Caco-2 (cell line): ENCODE results near the gene ZNF503. TPM values are rescaled to one million over a fixed set of nuclear protein-coding genes. Genes with fewer than 3 reads are reported as not detected.

Source experiments
- BruUV-seq: library from RNA; stranded (reverse); fragments of 400-500 nt; replicated peaks from 2 replicates; lab custom pipeline; 2021; lab: Mats Ljungman, UMichigan
- CTCF ChIA-PET: fragments of 300-600 bp; sonication (Branson Sonifier 250); formaldehyde crosslinking; loops from one replicate; lab custom pipeline; 2022; ENCODE audit warnings: antibody characterized with exemption; lab: Charles Lee
- POLR2A ChIA-PET: fragments of 300-600 bp; sonication (Branson Sonifier 250); formaldehyde crosslinking; loops from one replicate; lab custom pipeline; 2022; ENCODE audit warnings: antibody characterized with exemption; lab: Charles Lee
- DNase-seq, 2 experiments: peaks; one replicate each; pipeline versions ENCODE4 v3.0.0 to v3.0.0-alpha.2; 2020 to 2022
- H3K27me3 ChIP-seq: replicated peaks from 2 replicates; pipeline ENCODE4 v1.6.0; 2011; ENCODE audit warnings: low read length; ENCODE audit not compliant: control insufficient read depth, insufficient read depth
- H3K36me3 ChIP-seq: 2 replicates; pipeline ENCODE4 v1.5.1; 2011; ENCODE audit warnings: low read length; ENCODE audit not compliant: control insufficient read depth, insufficient read depth
- H3K4me1 ChIP-seq: fragments of 250-450 bp; sonication (Bioruptor Pico); 2 replicates; pipeline ENCODE4 v1.5.1; 2020; ENCODE audit warnings: mild to moderate bottlenecking
- H3K4me3 ChIP-seq: 2 replicates; pipeline ENCODE4 v1.5.1; 2011; ENCODE audit warnings: low read depth, mild to moderate bottlenecking, control low read depth, low read length
- H3K9me3 ChIP-seq: fragments of 250-450 bp; sonication (Bioruptor Pico); 2 replicates; pipeline ENCODE4 v1.5.1; 2020; ENCODE audit warnings: mild to moderate bottlenecking, moderate library complexity
- H3K27ac Mint-ChIP-seq: one replicate; pipeline ENCODE4 v1.8.0; 2022; ENCODE audit warnings: mixed read lengths; ENCODE audit not compliant: unreplicated experiment
- H3K27me3 Mint-ChIP-seq: one replicate; pipeline ENCODE4 v1.8.0; 2022; ENCODE audit warnings: mixed read lengths; ENCODE audit not compliant: insufficient read depth, unreplicated experiment
- H3K36me3 Mint-ChIP-seq: one replicate; pipeline ENCODE4 v1.8.0; 2022; ENCODE audit warnings: mild to moderate bottlenecking, mixed read lengths; ENCODE audit not compliant: insufficient read depth, unreplicated experiment
- H3K4me1 Mint-ChIP-seq: one replicate; pipeline ENCODE4 v1.8.0; 2022; ENCODE audit warnings: low read depth, mixed read lengths; ENCODE audit not compliant: unreplicated experiment
- H3K4me3 Mint-ChIP-seq: one replicate; pipeline ENCODE4 v1.8.0; 2022; ENCODE audit warnings: mild to moderate bottlenecking, moderate library complexity, mixed read lengths; ENCODE audit not compliant: unreplicated experiment
- H3K9me3 Mint-ChIP-seq: one replicate; pipeline ENCODE4 v1.8.0; 2022; ENCODE audit warnings: mixed read lengths; ENCODE audit not compliant: unreplicated experiment
- CTCF ChIP-seq, 2 experiments: fragments of 200-600 bp in 1 of 2; IDR thresholded peaks; 1 replicate in 1 of 2; 2 replicates in 1 of 2; pipeline versions ENCODE4 v1.5.1 to v1.8.0; 2011 to 2022; ENCODE audit warnings: antibody characterized with exemption in 1 of 2, control low read depth in 1 of 2, inconsistent platforms in 1 of 2, low read depth in 1 of 2, low read length in 1 of 2, mild to moderate bottlenecking in 1 of 2, moderate library complexity in 1 of 2; ENCODE audit not compliant: insufficient read depth in 1 of 2, severe bottlenecking in 1 of 2, unreplicated experiment in 1 of 2
- intact Hi-C: fragments of 100-400 bp; cut with micrococcal nuclease; formaldehyde crosslinking; loops from one replicate; pipeline ENCODE4 v1.10.0; 2022; ENCODE audit not compliant: unreplicated experiment
- total RNA-seq: library from RNA; stranded (reverse); gene quantifications from 2 replicates; pipeline ENCODE4 v1.2.3, GENCODE V29; 2022

The ZNF503 gene
- total RNA-seq, 1 experiment from 2014 or later = 35.5 TPM

GRCh38 chr10:75433216-75433615, 31.7 kb upstream of the ZNF503 start:
- no TSS peak for BruUV-seq
- peak overlapping the region; percentile 84 for H3K27ac Mint-ChIP-seq
- peaks cover 43% of the 10 kb centered on the region for H3K4me1 Mint-ChIP-seq
- CTCF ChIA-PET = no interaction called here
- H3K27me3 Mint-ChIP-seq = no peaks in the 10 kb centered on the region
- peak overlapping the region; percentile 72 for H3K4me3 Mint-ChIP-seq
- intact Hi-C loops = no loop called here
- Histone ChIP-seq H3K27me3 (no peaks in the 10 kb centered on the region), H3K4me1 (peaks cover 45% of the 10 kb centered on the region), H3K36me3 (no peaks in the 10 kb centered on the region), H3K4me3 (no peak overlapping the region), H3K9me3 (no peaks in the 10 kb centered on the region)
- no peaks in the 10 kb centered on the region for H3K9me3 Mint-ChIP-seq
- no peak for TF ChIP-seq CTCF (IDR thresholded peaks at IDR 0.05; ENCODE audit: insufficient read depth in 1 of 2, low read depth in 1 of 2, low read length in 1 of 2, severe bottlenecking in 1 of 2, unreplicated experiment in 1 of 2)
- POLR2A ChIA-PET = interaction anchor here (1.1 kb wide), 1 partner anchor 31 kb away, joined by 6 read pairs; the partner anchor contains the start of gene ZNF503
- H3K36me3 Mint-ChIP-seq = peaks cover 6% of the 10 kb centered on the region
- no peak for DNase-seq

GRCh38 chr10:75432763-75433162, 31.2 kb upstream of the ZNF503 start:
- Mint-ChIP-seq H3K27me3 (no peaks in the 10 kb centered on the region), H3K36me3 (peaks cover 6% of the 10 kb centered on the region), H3K27ac (peak overlapping the region; percentile 84), H3K4me3 (peak overlapping the region; percentile 72), H3K4me1 (peaks cover 44% of the 10 kb centered on the region), H3K9me3 (no peaks in the 10 kb centered on the region)
- intact Hi-C loops = no loop called here
- no TSS peak for BruUV-seq
- Histone ChIP-seq H3K4me3 (no peak overlapping the region), H3K4me1 (peaks cover 45% of the 10 kb centered on the region), H3K27me3 (no peaks in the 10 kb centered on the region), H3K36me3 (no peaks in the 10 kb centered on the region), H3K9me3 (no peaks in the 10 kb centered on the region)
- CTCF ChIA-PET = no interaction called here
- no peak for TF ChIP-seq CTCF (IDR thresholded peaks at IDR 0.05; ENCODE audit: insufficient read depth in 1 of 2, low read depth in 1 of 2, low read length in 1 of 2, severe bottlenecking in 1 of 2, unreplicated experiment in 1 of 2)
- DNase-seq = no peak
- POLR2A ChIA-PET = interaction anchor here (1.1 kb wide), 1 partner anchor 31 kb away, joined by 6 read pairs; the partner anchor contains the start of gene ZNF503

GRCh38 chr10:75432176-75432575, 30.6 kb upstream of the ZNF503 start:
- no peaks in the 10 kb centered on the region for H3K9me3 ChIP-seq
- peaks cover 48% of the 10 kb centered on the region for H3K4me1 ChIP-seq
- no peak for TF ChIP-seq CTCF (IDR thresholded peaks at IDR 0.05; ENCODE audit: insufficient read depth in 1 of 2, low read depth in 1 of 2, low read length in 1 of 2, severe bottlenecking in 1 of 2, unreplicated experiment in 1 of 2)
- ChIA-PET CTCF (no interaction called here), POLR2A (interaction anchor here (1.1 kb wide), 1 partner anchor 30 kb away, joined by 6 read pairs; the partner anchor contains the start of gene ZNF503)
- TSS peak; percentile 26 for BruUV-seq
- Mint-ChIP-seq H3K36me3 (peaks cover 6% of the 10 kb centered on the region), H3K27ac (peak overlapping the region; percentile 84), H3K9me3 (no peaks in the 10 kb centered on the region), H3K4me3 (peak overlapping the region; percentile 72), H3K27me3 (no peaks in the 10 kb centered on the region), H3K4me1 (peaks cover 44% of the 10 kb centered on the region)
- no peaks in the 10 kb centered on the region for H3K36me3 ChIP-seq
- DNase-seq = no peak
- no peaks in the 10 kb centered on the region for H3K27me3 ChIP-seq
- intact Hi-C loops = no loop called here
- H3K4me3 ChIP-seq = peak overlapping the region; percentile 80
